Measurements from ENCODE around the gene ABCC10. TPM values are rescaled to one million over a fixed set of nuclear protein-coding genes. Genes with fewer than 3 reads are reported as not detected.

The ABCC10 gene
- total and polyA plus RNA-seq, 2 donors from 2014 or later, result 12.0 to 30.2 TPM

DNA sequence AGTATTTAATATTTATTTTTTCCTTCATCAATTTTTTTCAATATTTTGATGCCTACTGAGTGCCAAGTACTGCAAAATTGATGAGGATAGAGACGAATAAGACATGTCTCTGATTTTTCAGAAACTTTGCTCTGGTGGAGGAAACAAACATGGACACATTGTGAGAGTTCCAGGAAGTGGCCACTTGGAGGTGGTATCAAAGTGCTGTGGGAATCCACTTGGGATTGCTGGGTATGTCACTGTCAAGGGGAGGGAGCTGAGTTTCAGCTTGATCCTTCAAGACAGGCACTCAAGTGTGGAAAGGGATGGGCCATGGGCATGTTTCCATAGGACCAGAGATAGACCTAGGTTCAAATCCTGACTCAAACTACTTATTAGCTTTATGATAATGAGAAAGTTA, 24.5 kb upstream of the ABCC10 start:
- H3K4me3 ChIP-seq (ENCODE audit: low read length in 3 of 3), result no peak overlapping the region
- no peaks in the 10 kb centered on the region for H3K4me1 ChIP-seq (ENCODE audit: control insufficient read depth in 2 of 3, insufficient read depth in 2 of 3, low read depth in 1 of 3, low read length in 3 of 3)
- H3K27me3 ChIP-seq (ENCODE audit: control insufficient read depth, insufficient read depth, low read length), result no peaks in the 10 kb centered on the region
- H3K27ac ChIP-seq (ENCODE audit: low read depth in 2 of 2, low read length in 2 of 2), result no peak overlapping the region
- no peak for FAIRE-seq
- H3K9ac ChIP-seq (ENCODE audit: low read length in 3 of 3), result no peak overlapping the region
- no peaks in the 10 kb centered on the region for H3K36me3 ChIP-seq (ENCODE audit: control insufficient read depth in 2 of 3, insufficient read depth in 3 of 3, low read length in 3 of 3)
- intact Hi-C loops (cut with DNase I), result no loop called here
- no peaks in the 10 kb centered on the region for H3K9me3 ChIP-seq (ENCODE audit: control insufficient read depth in 2 of 3, insufficient read depth in 1 of 3, low read length in 3 of 3)
- TF ChIP-seq, protein P1, sequence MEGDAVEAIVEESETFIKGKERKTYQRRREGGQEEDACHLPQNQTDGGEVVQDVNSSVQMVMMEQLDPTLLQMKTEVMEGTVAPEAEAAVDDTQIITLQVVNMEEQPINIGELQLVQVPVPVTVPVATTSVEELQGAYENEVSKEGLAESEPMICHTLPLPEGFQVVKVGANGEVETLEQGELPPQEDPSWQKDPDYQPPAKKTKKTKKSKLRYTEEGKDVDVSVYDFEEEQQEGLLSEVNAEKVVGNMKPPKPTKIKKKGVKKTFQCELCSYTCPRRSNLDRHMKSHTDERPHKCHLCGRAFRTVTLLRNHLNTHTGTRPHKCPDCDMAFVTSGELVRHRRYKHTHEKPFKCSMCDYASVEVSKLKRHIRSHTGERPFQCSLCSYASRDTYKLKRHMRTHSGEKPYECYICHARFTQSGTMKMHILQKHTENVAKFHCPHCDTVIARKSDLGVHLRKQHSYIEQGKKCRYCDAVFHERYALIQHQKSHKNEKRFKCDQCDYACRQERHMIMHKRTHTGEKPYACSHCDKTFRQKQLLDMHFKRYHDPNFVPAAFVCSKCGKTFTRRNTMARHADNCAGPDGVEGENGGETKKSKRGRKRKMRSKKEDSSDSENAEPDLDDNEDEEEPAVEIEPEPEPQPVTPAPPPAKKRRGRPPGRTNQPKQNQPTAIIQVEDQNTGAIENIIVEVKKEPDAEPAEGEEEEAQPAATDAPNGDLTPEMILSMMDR (IDR thresholded peaks at IDR 0.05; ENCODE audit: borderline replicate concordance, extremely low read depth, insufficient read depth), result no peak
- no peak for DNase-seq

DNA sequence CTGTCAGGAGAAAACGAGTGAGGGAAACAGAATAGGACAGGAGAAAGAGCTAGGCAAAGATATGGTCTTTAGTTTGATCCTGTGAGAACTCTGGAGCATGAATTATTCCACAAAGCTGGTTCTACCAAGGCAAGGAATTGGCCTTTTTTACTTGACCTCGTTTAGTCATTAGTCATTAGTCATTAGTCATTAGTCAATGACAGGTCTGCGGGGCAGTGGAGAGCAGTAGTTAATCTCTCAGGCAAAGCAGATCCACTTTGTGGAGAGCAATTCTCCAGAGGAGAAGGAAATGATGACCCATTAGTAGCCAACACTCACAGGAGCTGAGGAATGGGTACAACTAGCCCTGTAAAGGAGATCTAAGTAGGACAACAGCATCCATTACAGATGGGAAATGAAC, 22.0 kb upstream of the ABCC10 start:
- no peaks in the 10 kb centered on the region for H3K27me3 ChIP-seq (ENCODE audit: control insufficient read depth, insufficient read depth, low read length)
- FAIRE-seq, result no peak
- H3K9ac ChIP-seq (ENCODE audit: low read length in 3 of 3), result no peak overlapping the region
- no peaks in the 10 kb centered on the region for H3K4me1 ChIP-seq (ENCODE audit: control insufficient read depth in 2 of 3, insufficient read depth in 2 of 3, low read depth in 1 of 3, low read length in 3 of 3)
- intact Hi-C loops (cut with DNase I), result no loop called here
- H3K36me3 ChIP-seq (ENCODE audit: control insufficient read depth in 2 of 3, insufficient read depth in 3 of 3, low read length in 3 of 3), result no peaks in the 10 kb centered on the region
- TF ChIP-seq, protein P1 (IDR thresholded peaks at IDR 0.05; ENCODE audit: borderline replicate concordance, extremely low read depth, insufficient read depth), result no peak
- DNase-seq, result no peak
- H3K9me3 ChIP-seq (ENCODE audit: control insufficient read depth in 2 of 3, insufficient read depth in 1 of 3, low read length in 3 of 3), result no peaks in the 10 kb centered on the region
- H3K27ac ChIP-seq (ENCODE audit: low read depth in 2 of 2, low read length in 2 of 2), result no peak overlapping the region
- no peak overlapping the region for H3K4me3 ChIP-seq (ENCODE audit: low read length in 3 of 3)

DNA sequence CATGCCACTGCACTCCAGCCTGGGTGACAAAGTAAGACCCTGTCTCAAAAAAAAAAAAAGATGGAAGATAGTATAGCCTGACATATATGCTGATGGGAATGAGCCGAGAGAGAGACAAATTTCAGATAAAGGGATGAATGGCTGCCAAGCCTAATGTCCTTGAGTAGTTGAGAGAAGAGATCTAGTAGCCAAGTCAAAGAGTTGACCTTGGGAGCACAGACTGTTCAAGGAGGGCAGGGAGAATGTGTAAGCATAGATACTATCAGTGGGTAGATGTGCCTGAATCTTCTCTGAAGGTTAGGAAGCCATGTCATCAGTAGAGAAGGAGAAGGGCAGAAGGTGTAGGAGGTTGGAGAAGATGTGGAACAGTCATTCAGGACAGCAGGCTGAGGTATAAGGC, 20.0 kb upstream of the ABCC10 start:
- intact Hi-C loops (cut with DNase I), result no loop called here

More for the DNA sequence above, 20.0 kb upstream of the ABCC10 start:
- Histone ChIP-seq H3K36me3 (ENCODE audit: control insufficient read depth in 2 of 3, insufficient read depth in 3 of 3, low read length in 3 of 3) (no peaks in the 10 kb centered on the region), H3K27ac (ENCODE audit: low read depth in 2 of 2, low read length in 2 of 2) (no peak overlapping the region), H3K4me3 (ENCODE audit: low read length in 3 of 3) (no peak overlapping the region), H3K9me3 (ENCODE audit: control insufficient read depth in 2 of 3, insufficient read depth in 1 of 3, low read length in 3 of 3) (no peaks in the 10 kb centered on the region), H3K4me1 (ENCODE audit: control insufficient read depth in 2 of 3, insufficient read depth in 2 of 3, low read depth in 1 of 3, low read length in 3 of 3) (no peaks in the 10 kb centered on the region), H3K27me3 (ENCODE audit: control insufficient read depth, insufficient read depth, low read length) (no peaks in the 10 kb centered on the region), H3K9ac (ENCODE audit: low read length in 3 of 3) (no peak overlapping the region)
- TF ChIP-seq, protein P1 (IDR thresholded peaks at IDR 0.05; ENCODE audit: borderline replicate concordance, extremely low read depth, insufficient read depth), result no peak
- DNase-seq, result no peak
- FAIRE-seq, result no peak

All from kidney (tissue), 14 donors.